Stimulated activated CD4-positive, alpha-beta T cell treated with anti-CD3 and anti-CD28 coated beads, TNF-alpha, amount 100 ng/mL, for 4 hours (primary cell): ENCODE data around the gene GRID1.

ENCODE experiments used
- DNase-seq, 3 experiments: peaks; one replicate each; pipeline ENCODE4 v3.0.0-alpha.2; 2020; ENCODE audit warnings: low read depth in 3 of 3

Gene GRID1

DNA sequence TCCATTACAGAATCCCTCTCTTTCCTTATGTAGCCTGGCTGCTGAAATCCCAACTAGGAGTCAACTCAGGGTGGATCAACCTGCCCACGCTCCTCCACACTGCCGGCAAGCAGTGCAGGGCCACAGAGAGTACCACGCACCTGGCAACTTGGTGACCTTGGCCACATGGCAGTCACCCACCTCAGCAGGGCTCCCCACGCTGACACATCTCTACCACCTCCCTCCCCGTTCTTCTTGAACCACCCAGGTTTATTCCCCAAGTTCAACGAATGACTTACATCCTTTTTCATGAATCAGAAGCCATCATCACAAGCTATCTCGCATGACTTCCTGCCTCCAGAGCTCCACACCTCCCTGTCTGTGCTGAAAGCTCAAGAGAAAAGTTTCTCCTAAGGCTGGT lies 153.4 kb downstream of the GRID1 start:
- DNase-seq, result no peak

GRCh38 chr10:86212391-86212700 lies 154.2 kb downstream of the GRID1 start:
- no peak for DNase-seq

- no peak for DNase-seq
Measured at GRCh38 chr10:86211691-86212390, 154.8 kb downstream of the GRID1 start.

DNA sequence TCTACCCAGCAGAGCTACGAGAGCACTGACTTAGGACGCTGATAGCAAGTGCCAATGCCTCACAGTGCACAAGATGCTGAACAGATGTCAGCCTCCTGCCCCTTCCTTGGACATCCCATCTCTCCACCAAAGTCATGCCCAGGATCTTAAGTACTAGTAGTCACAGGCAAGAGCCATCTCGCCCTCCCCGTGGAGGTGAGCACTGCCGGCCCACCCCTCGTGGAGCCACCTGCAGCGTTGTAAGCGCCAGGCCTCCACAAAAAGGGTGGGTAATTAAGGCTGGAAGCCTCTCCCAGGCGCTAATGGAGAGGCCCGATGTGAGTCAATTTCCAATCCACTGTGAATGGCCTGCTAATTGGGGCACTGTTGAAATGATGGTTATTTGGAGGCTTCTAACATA lies 156.2 kb downstream of the GRID1 start:
- DNase-seq, result no peak

- DNase-seq, result no peak
Measured at GRCh38 chr10:86209726-86210125, 156.9 kb downstream of the GRID1 start.

- no peak for DNase-seq
Measured at GRCh38 chr10:86207226-86207625, 159.4 kb downstream of the GRID1 start.

DNA sequence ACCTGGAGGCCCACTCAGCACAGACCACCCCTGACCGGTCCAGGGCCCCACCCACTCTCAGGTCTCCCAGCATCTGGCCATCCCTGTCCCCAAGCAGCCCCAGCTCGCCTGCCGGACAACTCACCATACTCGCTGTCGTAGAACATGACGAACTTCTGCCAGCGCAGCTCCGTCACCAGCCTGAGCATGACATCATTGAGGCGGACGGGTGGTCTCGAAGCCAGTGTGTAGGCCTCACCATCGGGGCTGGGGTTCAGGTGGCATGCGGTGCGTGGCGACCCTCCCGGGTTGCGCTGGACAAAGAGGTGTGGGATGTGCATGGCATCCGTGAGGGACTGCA lies 160.4 kb downstream of the GRID1 start:
- DNase-seq, result no peak

GRCh38 chr10:86205306-86206239 lies 161.0 kb downstream of the GRID1 start:
- no peak for DNase-seq

DNA sequence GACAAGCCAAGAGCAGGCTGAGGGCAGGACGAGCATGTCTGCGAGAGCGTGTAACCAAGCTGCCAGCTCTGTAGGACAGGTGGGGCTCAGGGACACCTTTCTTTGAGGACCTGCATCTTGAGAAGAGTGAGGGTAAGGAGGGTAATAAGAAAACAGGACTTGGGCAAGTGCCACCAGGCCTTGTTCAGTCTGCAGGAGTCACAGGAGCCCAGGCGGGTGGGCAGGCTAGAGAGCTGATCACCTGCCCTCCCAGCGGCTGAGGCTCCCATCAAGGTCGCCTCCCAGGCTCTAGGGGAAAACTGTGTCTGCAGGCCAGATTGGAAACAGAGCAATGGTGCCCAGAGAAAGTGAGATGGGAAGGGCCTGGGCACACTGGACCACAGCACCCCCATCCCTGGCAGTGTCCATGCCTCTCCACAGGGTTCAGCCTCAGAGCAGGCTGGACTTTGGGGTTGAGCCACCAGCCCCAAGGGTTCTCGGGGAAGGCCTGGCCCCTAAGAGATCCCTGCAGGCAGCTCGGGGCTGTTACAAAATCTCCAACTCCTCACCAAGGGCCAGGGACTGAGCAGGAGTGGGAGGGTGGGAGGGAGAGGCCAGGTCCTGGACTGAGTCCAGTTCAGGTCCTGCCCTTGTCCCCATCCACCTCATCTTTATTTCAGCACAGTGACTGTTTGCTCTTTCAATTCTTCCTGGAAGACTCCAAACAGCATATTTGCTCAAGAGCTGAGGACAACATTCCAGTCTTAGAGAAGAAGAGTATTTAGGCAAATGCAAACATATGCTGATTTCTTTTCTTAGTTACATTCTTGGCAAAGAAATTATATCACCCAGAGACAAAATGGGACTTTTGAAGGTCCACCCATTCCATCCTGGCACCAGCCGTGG lies 161.9 kb downstream of the GRID1 start:
- no peak for DNase-seq

- no peak for DNase-seq
Measured at GRCh38 chr10:86203162-86203905, 163.3 kb downstream of the GRID1 start.

DNA sequence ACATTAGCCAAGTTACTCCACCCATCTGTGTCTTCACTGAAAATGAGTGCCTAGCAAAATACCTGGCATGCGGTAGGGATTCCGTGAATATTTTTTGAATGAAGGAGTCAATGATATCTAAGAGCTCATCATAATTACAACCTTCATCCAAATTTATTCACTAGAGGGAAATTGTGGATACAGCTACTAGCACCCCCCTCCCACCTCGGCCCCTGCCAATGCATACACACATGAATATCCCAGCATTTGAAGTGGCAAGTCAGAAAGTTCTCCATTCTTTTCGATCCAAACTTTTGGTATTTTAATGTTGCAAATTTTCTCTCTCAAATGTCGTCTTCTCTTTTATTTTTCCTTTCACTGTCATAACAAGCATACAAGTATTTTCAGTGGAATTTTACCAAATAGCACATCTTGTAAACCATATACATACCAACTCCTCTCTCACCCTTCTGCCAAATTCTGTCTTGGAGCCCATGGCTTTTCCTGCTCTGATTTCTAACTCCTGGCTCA lies 164.3 kb downstream of the GRID1 start:
- no peak for DNase-seq

- DNase-seq, result no peak
Measured at GRCh38 chr10:86200867-86201266, 165.7 kb downstream of the GRID1 start.

DNA sequence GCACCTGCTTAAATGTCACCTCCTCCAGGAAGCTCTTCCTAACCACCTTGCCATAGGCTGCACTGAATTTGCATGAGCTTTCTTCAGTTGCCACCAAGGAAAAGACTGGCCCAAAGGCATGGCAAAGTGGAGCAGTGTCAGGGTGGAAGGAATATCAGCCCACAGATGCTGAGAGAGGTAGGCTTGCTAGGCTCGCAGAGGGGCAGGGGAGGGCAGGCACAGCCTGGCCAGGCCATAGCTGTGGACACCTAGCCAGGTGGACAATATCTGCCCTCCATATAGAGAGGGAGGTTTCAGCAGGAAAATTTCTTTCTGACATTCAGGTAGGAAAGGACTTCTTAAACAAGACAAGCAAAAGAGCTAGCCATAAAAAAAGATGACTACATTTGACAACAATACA lies 166.3 kb downstream of the GRID1 start:
- DNase-seq, result no peak

DNA sequence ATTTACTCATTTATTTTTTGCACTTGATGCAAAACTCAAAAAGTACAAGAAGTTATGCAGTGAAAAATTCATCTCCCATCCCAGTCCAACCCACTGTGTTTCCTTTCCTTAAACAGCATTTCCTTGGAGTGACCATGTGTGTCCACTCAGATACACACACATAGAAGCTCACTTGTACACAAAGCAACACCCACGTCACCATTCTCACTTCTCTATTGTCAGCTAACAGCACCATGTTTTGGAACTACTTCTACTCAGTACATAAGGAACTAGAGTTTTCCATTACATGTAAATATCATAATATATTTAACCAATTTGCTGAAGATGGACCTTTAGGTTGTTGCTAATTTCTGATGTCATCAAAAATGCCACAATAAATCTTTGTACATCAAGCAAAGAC lies 167.6 kb downstream of the GRID1 start:
- DNase-seq, result no peak

- no peak for DNase-seq
Measured at GRCh38 chr10:86198271-86198670, 168.3 kb downstream of the GRID1 start.

- DNase-seq, result no peak
Measured at GRCh38 chr10:86197166-86197790, 169.3 kb downstream of the GRID1 start.

- DNase-seq, result no peak
Measured at GRCh38 chr10:86195521-86196157, 171.0 kb downstream of the GRID1 start.

- no peak for DNase-seq
Measured at GRCh38 chr10:86194684-86195083, 171.9 kb downstream of the GRID1 start.

GRCh38 chr10:86193841-86194240 lies 172.8 kb downstream of the GRID1 start:
- DNase-seq, result no peak

GRCh38 chr10:86192691-86193090 lies 173.9 kb downstream of the GRID1 start:
- DNase-seq, result no peak

GRCh38 chr10:86192147-86192546 lies 174.4 kb downstream of the GRID1 start:
- DNase-seq, result no peak
